WERI-Rb-1 (cell line): Measurements from ENCODE around the gene MSANTD3.

ENCODE experiments used
- DNase-seq: peaks from one replicate; pipeline ENCODE4 v3.0.0-alpha.2; 2020
- H3K27ac ChIP-seq: fragments of 250-450 bp; sonication (Bioruptor Pico); 2 replicates; pipeline ENCODE4 v1.5.1; 2020; ENCODE audit warnings: mild to moderate bottlenecking, moderate library complexity
- H3K27me3 ChIP-seq: fragments of 250-450 bp; sonication (Bioruptor Pico); 2 replicates; pipeline ENCODE4 v1.5.1; 2021; ENCODE audit warnings: mild to moderate bottlenecking, low read depth, moderate library complexity; ENCODE audit not compliant: insufficient read depth, severe bottlenecking
- H3K36me3 ChIP-seq: fragments of 250-450 bp; sonication (Bioruptor Pico); 2 replicates; pipeline ENCODE4 v1.5.1; 2020; ENCODE audit warnings: mild to moderate bottlenecking, moderate library complexity
- H3K4me3 ChIP-seq: 2 replicates; pipeline ENCODE4 v1.5.1; 2011; ENCODE audit warnings: low read depth, mild to moderate bottlenecking, control low read depth, low read length
- H3K9me3 ChIP-seq: fragments of 250-450 bp; sonication (Bioruptor Pico); 2 replicates; pipeline ENCODE4 v1.5.1; 2021; ENCODE audit warnings: mild to moderate bottlenecking, moderate library complexity; ENCODE audit not compliant: severe bottlenecking
- CTCF ChIP-seq: IDR thresholded peaks from 2 replicates; pipeline ENCODE4 v1.5.1; 2011; ENCODE audit warnings: low read depth, mild to moderate bottlenecking, control low read depth, inconsistent platforms, low read length

Gene MSANTD3

GRCh38 chr9:100479820-100480219, 52.9 kb downstream of the MSANTD3 start:
- no peak overlapping the region for H3K4me3 ChIP-seq
- H3K9me3 ChIP-seq: no peaks in the 10 kb centered on the region
- no peak overlapping the region for H3K27ac ChIP-seq
- no peak for DNase-seq
- H3K36me3 ChIP-seq: no peaks in the 10 kb centered on the region
- H3K27me3 ChIP-seq: no peaks in the 10 kb centered on the region
- no peak for TF ChIP-seq CTCF

GRCh38 chr9:100485196-100485595, 58.3 kb downstream of the MSANTD3 start:
- H3K27me3 ChIP-seq: no peaks in the 10 kb centered on the region
- TF ChIP-seq CTCF: no peak
- H3K36me3 ChIP-seq: no peaks in the 10 kb centered on the region
- DNase-seq: no peak
- H3K27ac ChIP-seq: no peak overlapping the region
- no peak overlapping the region for H3K4me3 ChIP-seq
- H3K9me3 ChIP-seq: no peaks in the 10 kb centered on the region

DNA sequence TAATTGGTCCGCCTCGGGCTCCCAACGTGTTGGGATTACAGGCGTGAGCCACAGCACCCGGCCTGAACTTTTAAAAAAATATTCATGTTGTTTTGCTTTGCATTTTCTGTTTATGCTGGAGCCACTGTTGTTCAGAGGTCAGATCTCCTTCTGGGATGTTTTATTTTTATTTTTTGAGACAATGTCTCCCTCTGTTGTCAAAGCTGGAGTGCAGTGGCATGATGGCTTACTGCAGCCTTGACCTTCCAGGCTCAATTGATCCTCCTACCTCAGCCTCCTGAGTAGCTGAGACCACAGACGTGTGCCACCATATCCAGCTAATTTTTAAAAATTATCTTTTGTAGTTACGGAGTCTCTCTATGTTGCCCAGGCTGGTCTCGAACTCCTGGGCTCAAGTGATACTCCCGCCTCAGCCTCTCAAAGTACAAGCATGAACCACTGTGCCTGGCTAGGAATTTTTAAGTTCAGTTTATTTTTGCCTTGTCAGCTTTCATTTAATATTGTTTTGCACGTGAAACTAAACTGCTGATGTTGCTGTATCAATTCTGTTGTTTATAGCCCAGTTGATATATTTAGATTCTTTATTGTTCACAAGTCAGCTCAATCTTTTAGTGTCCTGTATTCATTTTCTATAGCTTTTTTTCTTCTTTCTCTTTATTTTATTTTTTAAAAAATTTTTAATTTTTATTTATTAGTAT, 59.7 kb downstream of the MSANTD3 start:
- no peak for DNase-seq
- Histone ChIP-seq H3K36me3 (no peaks in the 10 kb centered on the region), H3K4me3 (no peak overlapping the region), H3K9me3 (no peaks in the 10 kb centered on the region), H3K27me3 (no peaks in the 10 kb centered on the region), H3K27ac (no peak overlapping the region)
- no peak for TF ChIP-seq CTCF

DNA sequence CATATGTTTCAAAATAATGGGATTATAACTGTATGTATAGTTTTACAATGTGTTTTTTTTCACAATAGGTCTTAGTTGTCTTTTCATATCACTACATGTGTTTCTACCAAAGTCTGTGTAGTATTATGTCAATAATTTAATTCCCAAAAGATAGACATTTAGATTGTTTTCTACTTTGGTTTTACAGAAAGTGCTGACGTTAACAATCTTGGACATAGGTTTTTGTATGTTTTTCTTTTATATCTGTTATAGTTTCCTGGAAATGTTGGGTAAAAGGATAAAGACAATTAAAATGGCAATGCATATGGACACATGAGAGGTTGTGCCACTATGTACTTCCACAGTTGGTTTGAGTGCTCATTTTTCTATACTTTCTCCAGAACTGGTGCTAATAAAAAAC, 61.2 kb downstream of the MSANTD3 start:
- DNase-seq: no peak
- no peak for TF ChIP-seq CTCF
- Histone ChIP-seq H3K27me3 (no peaks in the 10 kb centered on the region), H3K27ac (no peak overlapping the region), H3K4me3 (no peak overlapping the region), H3K36me3 (no peaks in the 10 kb centered on the region), H3K9me3 (no peaks in the 10 kb centered on the region)

- no peaks in the 10 kb centered on the region for H3K36me3 ChIP-seq
- H3K9me3 ChIP-seq: no peaks in the 10 kb centered on the region
- no peak overlapping the region for H3K4me3 ChIP-seq
- H3K27ac ChIP-seq: no peak overlapping the region
- no peaks in the 10 kb centered on the region for H3K27me3 ChIP-seq
- no peak for DNase-seq
- TF ChIP-seq CTCF: no peak
These were observed 62.9 kb downstream of the MSANTD3 start for GRCh38 chr9:100489836-100490235.

DNA sequence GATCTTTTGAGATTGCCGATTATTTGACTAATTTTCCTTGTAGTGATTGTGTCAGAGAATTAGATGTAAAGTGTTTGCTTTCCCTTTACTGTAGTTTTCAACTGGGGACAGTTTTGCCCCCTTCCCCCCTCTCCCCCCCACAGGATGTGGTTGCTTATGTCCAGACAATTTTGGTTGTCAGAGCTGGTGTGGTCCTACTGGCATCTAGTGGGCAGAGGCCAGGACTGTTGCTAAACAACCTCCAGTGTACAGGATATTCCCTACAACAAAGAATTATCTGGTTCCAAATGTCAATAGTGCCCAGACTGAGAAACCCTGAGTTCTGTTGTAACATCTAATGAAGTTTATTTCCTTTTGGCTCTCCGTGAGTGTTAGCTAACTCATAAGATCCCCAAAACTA, 66.0 kb downstream of the MSANTD3 start:
- no peak for DNase-seq
- Histone ChIP-seq H3K4me3 (no peak overlapping the region), H3K27ac (no peak overlapping the region), H3K36me3 (no peaks in the 10 kb centered on the region), H3K9me3 (no peaks in the 10 kb centered on the region), H3K27me3 (no peaks in the 10 kb centered on the region)
- TF ChIP-seq CTCF: 0 out of 2 replicates have a peak, but pooled peaks have one; percentile 5
